ENCODE results near the gene C3AR1. TPM values are rescaled to one million over a fixed set of nuclear protein-coding genes. Genes with fewer than 3 reads are reported as not detected.
"Not testable (repeated sequence)": the region's sequence is repeated elsewhere in the genome, so short reads cannot be mapped to it uniquely, and the experiment has no call there.

C3AR1 gene
- not detected in 2 replicates for total RNA-seq (2022)
- percentile 10 among the genes with signal in this experiment for Bru-seq, nascent RNA
- percentile 13 among the genes with signal in this experiment for BruChase-seq, experiment 1, labeled RNA remaining after a 6-hour chase
- percentile 22 among the genes with signal in this experiment for BruChase-seq, experiment 2, labeled RNA remaining after a 2-hour chase
- long read RNA-seq, partial matches to known transcripts: 0 of 1 reads
- long read RNA-seq, other reads (novel, unspliced or antisense): 0 of 1 reads

GRCh38 chr12:8065991-8066594 is at the start of gene C3AR1:
TSS of gene C3AR1 (minus strand) at chr12:8066359. CDS start at chr12:8060185, 6,174 bp downstream.
- Mint-ChIP-seq H3K27me3 (ENCODE audit: insufficient read depth, unreplicated experiment) (no peaks in the 10 kb centered on the region), H3K4me3 (ENCODE audit: unreplicated experiment) (no peak within 1 kb of the TSS), H3K9me3 (ENCODE audit: unreplicated experiment) (no peaks in the 10 kb centered on the region), H3K27ac (ENCODE audit: low read depth, unreplicated experiment) (no peak within 1 kb of the TSS), H3K36me3 (ENCODE audit: insufficient read depth, unreplicated experiment) (no peaks in the 10 kb centered on the region), H3K4me1 (ENCODE audit: insufficient read depth, unreplicated experiment) (peaks cover 8% of the 10 kb centered on the region)
- intact Hi-C loops (cut with micrococcal nuclease): no loop called here
- POLR2A ChIA-PET: interaction anchor here (1.1 kb wide), 1 partner anchor 11 kb away, joined by 4 read pairs; no protein-coding TSS in a partner anchor
- CTCF ChIA-PET: interaction anchor here (0.7 to 1.3 kb wide), 3 partner anchors 20 to 173 kb away, joined by 3 to 4 read pairs (median 3); no protein-coding TSS in a partner anchor
- peak; percentile 21 for DNase-seq (ENCODE audit: unreplicated experiment)
- TF ChIP-seq CTCF (IDR thresholded peaks at IDR 0.05; ENCODE audit: unreplicated experiment): no peak
- no TSS peak for BruUV-seq (replicated peaks)

- H3K9me3 Mint-ChIP-seq (ENCODE audit: unreplicated experiment); H3K36me3 Mint-ChIP-seq (ENCODE audit: insufficient read depth, unreplicated experiment); H3K4me3 Mint-ChIP-seq (ENCODE audit: unreplicated experiment); H3K4me1 Mint-ChIP-seq (ENCODE audit: insufficient read depth, unreplicated experiment); BruUV-seq (replicated peaks); intact Hi-C loops (cut with micrococcal nuclease); DNase-seq (ENCODE audit: unreplicated experiment); H3K27ac Mint-ChIP-seq (ENCODE audit: low read depth, unreplicated experiment); H3K27me3 Mint-ChIP-seq (ENCODE audit: insufficient read depth, unreplicated experiment): not testable (repeated sequence)
- ChIA-PET CTCF (interaction anchor here (0.7 kb wide), 1 partner anchor 124 kb away, joined by 3 read pairs; no protein-coding TSS in a partner anchor), POLR2A (interaction anchor here (0.6 kb wide), 1 partner anchor 39 kb away, joined by 3 read pairs; no protein-coding TSS in a partner anchor)
Observed at GRCh38 chr12:8113117-8113516, 47.0 kb upstream of the C3AR1 start.

DNA sequence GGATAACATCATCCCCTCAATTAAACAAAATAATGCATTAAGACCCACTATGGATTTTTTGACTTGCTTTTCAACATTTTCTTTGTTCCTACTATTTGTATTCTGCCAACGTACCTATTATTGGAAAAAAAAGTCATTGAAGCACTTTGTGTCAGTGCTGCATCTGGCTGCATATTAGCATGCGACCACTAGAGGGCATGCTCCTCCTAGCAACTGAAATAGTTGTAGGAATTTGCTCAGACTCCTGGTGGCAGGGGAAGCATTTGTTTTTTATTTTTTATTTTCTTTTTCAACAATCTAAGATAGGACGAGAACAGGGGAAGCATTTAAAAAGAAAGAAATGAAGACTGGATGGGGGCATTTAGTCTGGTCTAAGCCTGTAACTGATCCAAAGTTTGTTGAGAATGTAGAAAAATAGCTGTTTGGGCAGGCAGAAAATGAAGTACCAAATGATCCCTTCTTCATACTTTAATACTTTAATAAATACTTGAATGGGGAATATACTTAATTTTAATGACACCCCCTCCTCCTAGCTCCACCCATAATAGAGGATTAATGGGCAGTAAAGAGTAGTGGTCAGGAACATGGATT is 42.7 kb upstream of the C3AR1 start:
- peak overlapping the region; percentile 29 for H3K27ac Mint-ChIP-seq (ENCODE audit: low read depth, unreplicated experiment)
- DNase-seq (ENCODE audit: unreplicated experiment): peak; percentile 70
- no peaks in the 10 kb centered on the region for H3K4me1 Mint-ChIP-seq (ENCODE audit: insufficient read depth, unreplicated experiment)
- peaks cover 5% of the 10 kb centered on the region for H3K9me3 Mint-ChIP-seq (ENCODE audit: unreplicated experiment)
- TF ChIP-seq CTCF (IDR thresholded peaks at IDR 0.05; ENCODE audit: unreplicated experiment): peak; percentile 91
- POLR2A ChIA-PET: interaction anchor here (1.1 kb wide), 1 partner anchor 134 kb away, joined by 3 read pairs; no protein-coding TSS in a partner anchor
- CTCF ChIA-PET: interaction anchor here (0.6 to 3.6 kb wide), 35 partner anchors 9 to 733 kb away, joined by 3 to 26 read pairs (median 4); partner anchors contain the start of genes CLEC4A and ZNF705A
- no peaks in the 10 kb centered on the region for H3K27me3 Mint-ChIP-seq (ENCODE audit: insufficient read depth, unreplicated experiment)
- peaks cover 6% of the 10 kb centered on the region for H3K36me3 Mint-ChIP-seq (ENCODE audit: insufficient read depth, unreplicated experiment)
- BruUV-seq (replicated peaks): no TSS peak
- intact Hi-C loops (cut with micrococcal nuclease): loop anchor here (1.0 kb wide), 3 partner anchors 123 to 281 kb away; no protein-coding TSS in a partner anchor
- no peak overlapping the region for H3K4me3 Mint-ChIP-seq (ENCODE audit: unreplicated experiment)

DNA sequence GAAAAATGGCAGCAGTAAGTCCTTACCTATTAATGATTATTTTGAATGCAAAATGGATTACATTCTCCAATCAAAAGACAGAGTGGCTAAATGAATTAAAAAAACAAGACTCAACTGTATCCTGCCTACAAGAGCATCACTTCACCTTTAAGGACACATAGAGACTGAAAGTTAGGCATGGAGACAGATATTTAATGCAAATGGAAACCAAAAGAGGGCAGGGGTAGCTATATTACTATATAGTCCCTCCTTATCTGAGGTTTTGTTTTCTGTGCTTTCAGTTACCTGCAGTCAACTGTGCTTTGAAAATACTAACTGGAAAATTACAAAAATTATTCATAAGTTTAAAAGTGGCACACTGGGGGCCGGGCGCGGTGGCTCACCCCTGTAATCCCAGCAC is 33.1 kb upstream of the C3AR1 start:
- Mint-ChIP-seq H3K4me1 (ENCODE audit: insufficient read depth, unreplicated experiment) (peaks cover 6% of the 10 kb centered on the region), H3K27me3 (ENCODE audit: insufficient read depth, unreplicated experiment) (no peaks in the 10 kb centered on the region), H3K9me3 (ENCODE audit: unreplicated experiment) (no peaks in the 10 kb centered on the region), H3K27ac (ENCODE audit: low read depth, unreplicated experiment) (peak overlapping the region; percentile 59), H3K4me3 (ENCODE audit: unreplicated experiment) (no peak overlapping the region), H3K36me3 (ENCODE audit: insufficient read depth, unreplicated experiment) (peaks cover 44% of the 10 kb centered on the region)
- DNase-seq (ENCODE audit: unreplicated experiment): no peak
- no peak for TF ChIP-seq CTCF (IDR thresholded peaks at IDR 0.05; ENCODE audit: unreplicated experiment)
- ChIA-PET POLR2A (interaction anchor here (1.0 kb wide), 1 partner anchor 18 kb away, joined by 3 read pairs; no protein-coding TSS in a partner anchor), CTCF (interaction anchor here (0.6 to 0.9 kb wide), 2 partner anchors 54 to 507 kb away, joined by 4 to 6 read pairs; no protein-coding TSS in a partner anchor)
- intact Hi-C loops (cut with micrococcal nuclease): no loop called here
- no TSS peak for BruUV-seq (replicated peaks)
